Mesothelial cell of epicardium (in vitro differentiated cells): Measurements from ENCODE around the gene ERGIC1. TPM values are rescaled to one million over a fixed set of nuclear protein-coding genes. Genes with fewer than 3 reads are reported as not detected.

Source experiments
- DNase-seq, 2 experiments: peaks; one replicate each; pipeline ENCODE4 v3.0.0; 2021; ENCODE audit warnings: low spot score in 2 of 2; ENCODE audit not compliant: unreplicated experiment in 2 of 2
- H3K27ac Mint-ChIP-seq: 2 replicates; pipeline ENCODE4 v1.8.0; 2021; ENCODE audit warnings: mixed read lengths
- H3K27me3 Mint-ChIP-seq: 2 replicates; pipeline ENCODE4 v1.8.0; 2021; ENCODE audit warnings: low read depth, mixed read lengths
- H3K36me3 Mint-ChIP-seq: 2 replicates; pipeline ENCODE4 v1.8.0; 2021; ENCODE audit warnings: mixed read lengths
- H3K4me1 Mint-ChIP-seq: 2 replicates; pipeline ENCODE4 v1.8.0; 2021; ENCODE audit warnings: mixed read lengths
- H3K4me3 Mint-ChIP-seq: 2 replicates; pipeline ENCODE4 v1.8.0; 2021; ENCODE audit warnings: mild to moderate bottlenecking, moderate library complexity, mixed read lengths
- H3K9me3 Mint-ChIP-seq: 2 replicates; pipeline ENCODE4 v1.8.0; 2021; ENCODE audit warnings: mixed read lengths
- CTCF ChIP-seq: fragments of 200-600 bp; sonication (generic); IDR thresholded peaks from one replicate; pipeline ENCODE4 v1.5.0; 2021; ENCODE audit warnings: antibody characterized with exemption; ENCODE audit not compliant: unreplicated experiment
- total RNA-seq: library from RNA; stranded (reverse); gene quantifications from 3 replicates; pipeline ENCODE4 v1.2.1, GENCODE V29; 2021

Gene ERGIC1
- total RNA-seq, 1 donor from 2014 or later, result 107 TPM

DNA sequence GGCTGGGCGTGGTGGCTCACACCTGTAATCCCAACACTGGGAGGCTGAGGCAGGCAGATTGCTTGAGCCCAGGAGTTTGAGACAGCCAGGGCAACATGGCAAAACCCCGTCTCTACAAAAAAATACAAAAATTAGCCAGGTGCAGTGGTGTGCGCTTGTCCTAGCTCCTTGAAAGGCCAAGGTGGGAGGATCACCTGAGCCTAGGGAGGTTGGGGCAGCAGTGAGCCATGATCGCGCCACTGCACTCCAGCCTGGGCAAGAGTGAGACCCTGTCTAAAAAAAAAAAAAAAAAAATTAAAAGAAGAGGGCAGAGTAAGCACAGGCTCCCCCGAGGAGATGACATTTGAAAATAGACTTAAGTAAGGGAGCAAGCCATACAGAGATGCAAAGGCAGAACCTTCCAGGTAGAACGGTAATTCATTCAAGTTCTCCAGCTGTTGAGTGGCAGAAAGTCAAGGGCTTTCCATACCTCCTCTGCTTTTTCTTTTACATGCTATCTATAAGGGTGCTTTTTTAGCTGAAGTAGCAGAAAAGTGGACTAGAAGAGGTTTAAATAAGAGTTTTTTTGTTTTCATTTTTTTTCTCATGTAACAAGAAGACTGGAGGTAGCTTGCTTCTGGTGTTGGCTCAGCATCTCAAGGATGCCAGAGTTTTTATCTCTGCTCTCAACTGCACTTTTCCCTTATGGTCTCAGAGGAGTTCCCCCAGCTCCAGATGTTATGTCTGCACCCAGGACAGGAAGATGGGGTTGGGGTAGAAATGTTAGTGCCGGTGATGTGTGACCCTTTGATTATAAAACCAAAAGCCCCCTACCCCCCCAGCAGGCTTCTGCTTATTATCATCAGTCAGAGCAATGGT lies 40.8 kb downstream of the ERGIC1 start:
- no peak overlapping the region for H3K4me3 Mint-ChIP-seq
- H3K36me3 Mint-ChIP-seq, result no peaks in the 10 kb centered on the region

DNA sequence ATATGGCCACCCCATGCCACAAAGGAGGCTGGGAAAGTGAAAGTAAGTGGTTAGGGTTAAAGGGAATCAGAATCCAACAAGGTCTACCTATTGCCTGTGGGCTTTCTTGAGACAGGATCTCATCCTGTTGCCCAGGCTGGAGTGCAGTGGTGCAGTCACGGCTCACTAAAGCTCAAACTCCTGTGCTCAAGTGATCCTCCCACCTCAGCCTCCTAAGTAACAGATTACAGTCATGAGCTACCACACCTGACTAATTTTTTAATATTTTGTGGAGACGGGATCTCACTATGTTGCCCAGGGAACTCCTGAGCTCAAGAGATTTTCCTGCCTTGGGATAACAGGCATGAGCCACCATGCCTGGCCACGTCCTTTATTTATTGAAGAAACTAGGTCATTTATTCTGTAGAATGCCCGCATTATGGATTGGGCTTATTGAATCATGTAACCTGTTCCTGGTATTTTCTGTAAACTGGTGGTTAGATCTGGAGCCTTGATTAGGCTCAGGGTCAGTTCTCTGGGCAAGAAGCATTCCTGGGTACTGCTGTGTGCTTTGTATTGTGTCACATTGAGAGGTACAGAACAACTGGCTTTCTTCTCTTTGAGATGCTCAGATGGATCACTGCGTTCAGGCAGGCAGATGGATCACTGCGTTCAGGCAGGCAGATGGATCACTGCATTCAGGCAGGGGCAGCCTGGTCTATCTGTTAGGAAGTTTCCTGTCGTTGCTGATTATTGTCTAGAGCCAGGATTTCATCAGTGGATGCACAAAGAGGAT lies 41.6 kb downstream of the ERGIC1 start:
- H3K4me3 Mint-ChIP-seq, result no peak overlapping the region
- H3K4me1 Mint-ChIP-seq, result peaks cover 13% of the 10 kb centered on the region
- H3K36me3 Mint-ChIP-seq, result no peaks in the 10 kb centered on the region
- H3K27ac Mint-ChIP-seq, result no peak overlapping the region
- DNase-seq, result no peak
- no peaks in the 10 kb centered on the region for H3K9me3 Mint-ChIP-seq
- H3K27me3 Mint-ChIP-seq, result no peaks in the 10 kb centered on the region
- TF ChIP-seq CTCF, result no peak

More for the DNA sequence above, 40.8 kb downstream of the ERGIC1 start:
- DNase-seq, result no peak
- no peaks in the 10 kb centered on the region for H3K9me3 Mint-ChIP-seq
- H3K27ac Mint-ChIP-seq, result no peak overlapping the region
- no peak for TF ChIP-seq CTCF
- peaks cover 13% of the 10 kb centered on the region for H3K4me1 Mint-ChIP-seq
- H3K27me3 Mint-ChIP-seq, result no peaks in the 10 kb centered on the region

DNA sequence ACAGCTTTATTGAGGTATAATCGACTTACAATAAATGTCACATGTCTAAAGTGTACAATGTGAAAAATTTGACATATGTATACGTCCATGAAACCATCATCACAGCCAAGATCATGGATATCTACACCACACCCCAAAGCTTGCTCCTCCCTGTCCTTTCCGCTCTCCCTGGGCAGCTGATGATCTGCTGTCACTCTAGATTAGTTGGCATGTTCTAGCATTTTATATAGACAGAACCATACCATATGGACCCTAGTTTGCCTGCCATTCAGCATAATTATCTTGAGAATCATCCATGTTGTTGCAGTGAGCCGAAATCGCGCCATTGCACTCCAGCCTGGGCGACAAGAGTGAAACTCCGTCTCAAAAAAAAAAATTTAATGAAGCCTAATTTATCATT lies 42.5 kb downstream of the ERGIC1 start:
- Mint-ChIP-seq H3K27me3 (no peaks in the 10 kb centered on the region), H3K27ac (no peak overlapping the region), H3K9me3 (no peaks in the 10 kb centered on the region), H3K4me1 (peaks cover 13% of the 10 kb centered on the region), H3K4me3 (no peak overlapping the region), H3K36me3 (no peaks in the 10 kb centered on the region)
- TF ChIP-seq CTCF, result no peak
- DNase-seq, result no peak

DNA sequence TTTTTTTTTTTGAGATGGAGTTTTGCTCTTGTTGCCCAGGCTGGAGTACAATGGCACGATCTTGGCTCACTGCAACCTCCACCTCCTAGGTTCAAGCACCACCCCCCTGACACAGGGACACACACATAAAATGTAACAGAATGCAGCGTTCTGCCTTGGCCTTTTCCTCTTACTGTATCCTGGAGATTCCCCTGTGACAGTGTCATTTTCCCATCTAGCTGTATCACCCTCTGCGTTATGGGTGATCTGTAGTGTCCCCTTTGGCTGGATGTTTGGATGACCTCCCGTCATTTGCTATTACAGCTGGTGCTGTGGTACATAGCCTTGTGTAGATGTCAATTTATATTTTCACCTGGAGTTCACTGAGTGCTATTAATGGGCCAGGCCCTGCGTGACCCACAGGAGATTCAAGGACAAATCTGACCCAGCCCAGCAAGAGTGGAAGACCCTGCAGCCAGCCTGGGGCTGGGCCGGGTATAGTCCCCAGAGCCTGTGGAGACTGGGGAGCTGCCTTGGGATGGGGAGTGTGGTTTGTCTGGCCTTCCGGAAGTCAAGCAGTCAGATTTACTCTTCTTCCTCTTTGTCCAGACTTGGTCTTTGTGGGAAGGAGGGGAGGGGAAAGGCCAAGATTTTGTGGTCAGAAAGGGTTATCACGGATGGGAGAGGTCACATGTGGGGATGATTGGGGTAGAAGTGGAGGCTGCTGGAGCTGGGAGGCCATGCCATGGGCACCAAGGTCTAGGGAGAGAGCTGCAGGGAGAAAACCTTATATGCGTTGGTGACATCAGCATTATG lies 43.6 kb downstream of the ERGIC1 start:
- Mint-ChIP-seq H3K27me3 (no peaks in the 10 kb centered on the region), H3K9me3 (no peaks in the 10 kb centered on the region), H3K27ac (peak overlapping the region; percentile 34), H3K36me3 (peaks cover 5% of the 10 kb centered on the region), H3K4me3 (no peak overlapping the region), H3K4me1 (peaks cover 13% of the 10 kb centered on the region)
- no peak for DNase-seq
- no peak for TF ChIP-seq CTCF

DNA sequence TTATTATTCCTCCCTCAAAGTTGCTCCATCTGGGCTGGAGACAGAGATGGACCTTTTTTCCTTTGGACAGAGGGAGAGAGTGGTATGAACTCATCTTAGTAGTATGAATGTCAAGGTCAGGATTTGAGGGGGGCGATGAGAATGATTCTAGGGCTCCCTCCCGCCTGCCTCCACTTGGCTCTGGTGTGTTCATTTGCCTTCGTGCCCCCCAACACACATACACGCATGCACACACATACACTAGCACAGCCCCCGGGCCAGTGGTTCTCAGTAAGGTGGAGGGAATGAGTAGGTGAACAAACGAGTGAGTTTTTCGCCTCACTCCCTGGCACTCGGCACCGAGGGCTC lies 44.5 kb downstream of the ERGIC1 start:
- H3K4me1 Mint-ChIP-seq, result peaks cover 7% of the 10 kb centered on the region
- no peak for DNase-seq
- peak overlapping the region; percentile 25 for H3K27ac Mint-ChIP-seq
- H3K36me3 Mint-ChIP-seq, result peaks cover 12% of the 10 kb centered on the region
- no peak overlapping the region for H3K4me3 Mint-ChIP-seq
- no peak for TF ChIP-seq CTCF
- no peaks in the 10 kb centered on the region for H3K27me3 Mint-ChIP-seq
- H3K9me3 Mint-ChIP-seq, result peaks cover 5% of the 10 kb centered on the region
